Testis (tissue), 3 donors: ENCODE data around the gene JADE2. TPM values are rescaled to one million over a fixed set of nuclear protein-coding genes. Genes with fewer than 3 reads are reported as not detected.
A peak's percentile ranks its signal among the peaks of the same experiment; 100 is the strongest.

ENCODE experiments used
- DNase-seq: peaks from one replicate; pipeline ENCODE4 v3.0.0-alpha.2; 2019
- H3K27ac ChIP-seq, 2 donors: fragments of 200-600 bp; sonication (generic); one replicate each; pipeline ENCODE4 v1.5.1; 2019
- H3K27me3 ChIP-seq: fragments of 200-600 bp; sonication (generic); one replicate; pipeline ENCODE4 v1.5.1; 2019
- H3K36me3 ChIP-seq: fragments of 200-600 bp; sonication (generic); one replicate; pipeline ENCODE4 v1.5.1; 2017; ENCODE audit warnings: low read depth; ENCODE audit errors: missing control alignments
- H3K4me1 ChIP-seq: fragments of 200-600 bp; sonication (generic); one replicate; pipeline ENCODE4 v1.5.1; 2019
- H3K4me3 ChIP-seq, 2 donors: fragments of 200-600 bp; sonication (generic); one replicate each; pipeline ENCODE4 v1.5.1; 2017 to 2019
- H3K9me3 ChIP-seq: fragments of 200-600 bp; sonication (generic); one replicate; pipeline ENCODE4 v1.5.1; 2017
- POLR2A ChIP-seq: fragments of 450-650 bp; IDR thresholded peaks from one replicate; pipeline ENCODE4 v1.6.1; 2017; ENCODE audit warnings: antibody characterized with exemption, mild to moderate bottlenecking, moderate library complexity
- WGBS, 2 donors: methylation state at CpG; one replicate each; pipeline ENCODE4 v1.1.5; 2018; 5-methylcytosine and 5-hydroxymethylcytosine counted together
- intact Hi-C: fragments of 100-400 bp; cut with DNase I; formaldehyde crosslinking; loops from one replicate; pipeline ENCODE4 v1.15.1; 2023; ENCODE audit warnings: low total_unique reads
- polyA plus RNA-seq: library from polyadenylated mRNA; stranded (reverse); fragments of 350-450 nt; fragmentation: Illumina TruSeq; extraction: RNeasy Lipid Tissue Mini Kit (QIAGEN cat#74804); gene quantifications from one replicate; pipeline ENCODE4 v1.2.3, GENCODE V29; 2014; ENCODE audit warnings: low read depth, low replicate concordance; ENCODE audit not compliant: insufficient read depth
- total RNA-seq, 2 donors: library from RNA; depleted of rRNA; stranded (reverse); fragments of >200 nt; gene quantifications; one replicate each; pipeline ENCODE4 v1.2.3, GENCODE V29; 2016
- TF ChIP-seq, protein P1 (sequence below), 3 experiments: fragments of 450-650 bp in 2 of 3; fragments of 200-600 bp in 1 of 3; sonication (generic) in 1 of 3; IDR thresholded peaks; one replicate each; pipeline ENCODE4 v1.5.1; 2016 to 2019; ENCODE audit warnings: antibody characterized with exemption in 3 of 3, mild to moderate bottlenecking in 2 of 3, moderate library complexity in 1 of 3

JADE2 gene
- total and polyA plus RNA-seq, 3 donors from 2014 or later: 26.0 to 67.2 (median 54.5) TPM

DNA sequence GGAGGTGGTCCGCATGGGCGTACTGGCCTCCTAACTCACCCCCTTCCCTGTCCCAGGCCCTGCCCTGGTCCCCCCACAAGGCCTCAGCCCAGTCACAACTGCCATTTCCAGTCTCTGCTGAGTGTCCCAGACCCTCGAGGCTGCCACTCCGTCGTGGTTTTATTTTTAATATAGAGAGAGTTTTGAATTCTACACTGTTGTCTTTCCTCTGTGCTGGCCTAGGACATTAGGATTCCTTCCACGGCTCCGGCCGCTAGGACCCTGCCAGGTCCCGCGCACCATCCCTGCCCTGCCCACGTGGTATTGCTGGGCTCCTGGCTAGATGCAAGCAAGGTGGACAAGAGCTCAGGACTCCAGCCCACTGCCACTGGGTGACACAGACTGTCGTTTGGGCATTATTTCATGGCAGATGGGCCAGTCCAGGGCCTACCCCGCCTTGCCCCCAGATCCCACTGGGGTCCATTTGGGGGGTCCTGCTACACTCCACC lies 53.9 kb downstream of the JADE2 start:
- TF ChIP-seq, protein P1, sequence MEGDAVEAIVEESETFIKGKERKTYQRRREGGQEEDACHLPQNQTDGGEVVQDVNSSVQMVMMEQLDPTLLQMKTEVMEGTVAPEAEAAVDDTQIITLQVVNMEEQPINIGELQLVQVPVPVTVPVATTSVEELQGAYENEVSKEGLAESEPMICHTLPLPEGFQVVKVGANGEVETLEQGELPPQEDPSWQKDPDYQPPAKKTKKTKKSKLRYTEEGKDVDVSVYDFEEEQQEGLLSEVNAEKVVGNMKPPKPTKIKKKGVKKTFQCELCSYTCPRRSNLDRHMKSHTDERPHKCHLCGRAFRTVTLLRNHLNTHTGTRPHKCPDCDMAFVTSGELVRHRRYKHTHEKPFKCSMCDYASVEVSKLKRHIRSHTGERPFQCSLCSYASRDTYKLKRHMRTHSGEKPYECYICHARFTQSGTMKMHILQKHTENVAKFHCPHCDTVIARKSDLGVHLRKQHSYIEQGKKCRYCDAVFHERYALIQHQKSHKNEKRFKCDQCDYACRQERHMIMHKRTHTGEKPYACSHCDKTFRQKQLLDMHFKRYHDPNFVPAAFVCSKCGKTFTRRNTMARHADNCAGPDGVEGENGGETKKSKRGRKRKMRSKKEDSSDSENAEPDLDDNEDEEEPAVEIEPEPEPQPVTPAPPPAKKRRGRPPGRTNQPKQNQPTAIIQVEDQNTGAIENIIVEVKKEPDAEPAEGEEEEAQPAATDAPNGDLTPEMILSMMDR (IDR thresholded peaks at IDR 0.05): no peak
- no peak for TF ChIP-seq POLR2A
- intact Hi-C loops: no loop called here
- Histone ChIP-seq H3K27ac (no peak overlapping the region), H3K4me1 (peaks cover 15% of the 10 kb centered on the region), H3K9me3 (no peaks in the 10 kb centered on the region), H3K4me3 (no peak overlapping the region), H3K27me3 (no peaks in the 10 kb centered on the region), H3K36me3 (no peaks in the 10 kb centered on the region)
- 88 to 90% methylated on average over 12 to 13 of the region's 13 CpGs for WGBS, 2 donors
- DNase-seq: no peak

DNA sequence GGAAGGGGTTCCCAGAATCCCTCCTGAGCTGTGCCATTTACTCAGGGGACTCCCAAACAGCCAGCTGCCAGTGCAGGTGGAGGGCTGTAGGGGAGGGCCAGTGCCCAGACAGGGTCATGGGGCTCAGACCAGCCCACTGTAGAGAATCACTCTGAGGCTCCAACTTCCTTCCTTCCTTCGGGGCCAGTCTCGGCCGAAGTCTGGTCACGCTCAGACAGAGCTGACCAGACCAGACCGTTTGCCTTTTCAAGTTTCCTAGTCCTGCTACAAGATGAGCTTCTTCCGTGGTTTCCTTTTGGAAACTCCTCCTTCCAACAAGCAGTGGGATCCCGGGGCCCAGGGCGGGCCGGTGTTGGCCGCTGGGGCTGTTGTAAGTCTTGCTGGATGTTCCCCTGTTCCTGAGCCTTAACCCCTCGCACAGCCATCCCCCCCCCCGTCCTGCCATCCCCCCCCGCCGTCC lies 54.6 kb downstream of the JADE2 start:
- no peaks in the 10 kb centered on the region for H3K27me3 ChIP-seq
- no peaks in the 10 kb centered on the region for H3K36me3 ChIP-seq
- H3K4me3 ChIP-seq: no peak overlapping the region
- H3K9me3 ChIP-seq: no peaks in the 10 kb centered on the region
- intact Hi-C loops: loop anchor here (10.0 kb wide), 1 partner anchor 275 kb away; no protein-coding TSS in a partner anchor
- H3K4me1 ChIP-seq: peaks cover 15% of the 10 kb centered on the region
- TF ChIP-seq, protein P1 (IDR thresholded peaks at IDR 0.05): no peak
- no peak for TF ChIP-seq POLR2A
- peak overlapping the region in 1 of 2 donors; percentile 52 for H3K27ac ChIP-seq
- 53 to 55% methylated on average over 13 to 14 of the region's 14 CpGs for WGBS, 2 donors
- DNase-seq: no peak

DNA sequence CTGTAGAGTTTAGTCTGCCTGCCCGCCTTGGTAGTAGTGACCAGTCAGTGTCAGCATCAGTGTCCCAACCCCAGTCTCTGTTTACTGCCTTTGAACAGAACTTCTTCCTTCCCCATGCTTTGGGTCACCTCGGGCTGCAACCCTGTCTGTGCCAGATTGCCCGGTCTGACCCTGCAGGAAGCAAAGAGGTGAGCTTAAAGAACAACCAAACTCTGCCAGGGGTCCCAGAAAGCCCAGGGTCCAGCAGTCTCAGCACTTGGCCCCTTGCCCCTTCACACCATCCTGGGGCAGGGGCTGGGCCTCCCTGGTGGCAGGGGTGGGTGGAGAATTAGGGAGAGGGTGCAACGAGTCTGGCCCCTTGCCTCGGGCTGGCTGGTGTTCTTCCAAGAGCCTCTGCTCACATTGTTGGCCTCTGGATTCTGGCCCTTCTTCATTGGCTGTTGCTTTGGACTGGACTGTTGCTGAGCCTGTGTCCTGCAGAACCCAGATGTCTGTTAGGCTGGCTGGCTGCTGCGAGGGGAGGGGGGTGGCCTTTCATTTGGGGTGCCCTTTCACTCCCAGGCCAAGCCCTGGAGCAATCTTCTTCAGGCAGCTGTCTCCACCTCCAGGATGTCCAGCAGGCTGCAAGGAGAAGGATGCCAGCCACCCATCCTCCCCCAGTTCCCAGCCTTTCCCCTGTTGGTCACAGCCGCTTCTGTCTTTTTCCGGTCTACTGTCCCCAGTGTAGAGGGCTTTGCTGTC lies 55.9 kb downstream of the JADE2 start:
- peak; percentile 47 for DNase-seq
- Histone ChIP-seq H3K27me3 (no peaks in the 10 kb centered on the region), H3K4me3 (no peak overlapping the region), H3K4me1 (peaks cover 15% of the 10 kb centered on the region), H3K9me3 (no peaks in the 10 kb centered on the region), H3K27ac (no peak overlapping the region), H3K36me3 (no peaks in the 10 kb centered on the region)
- no peak for TF ChIP-seq POLR2A
- TF ChIP-seq, protein P1 (IDR thresholded peaks at IDR 0.05): peak in 1 of 3 experiments; percentile 6
- intact Hi-C loops: loop anchor here (10.0 kb wide), 1 partner anchor 277 kb away; no protein-coding TSS in a partner anchor
- 44 to 53% methylated on average over 7 to 8 of the region's 8 CpGs for WGBS, 2 donors

DNA sequence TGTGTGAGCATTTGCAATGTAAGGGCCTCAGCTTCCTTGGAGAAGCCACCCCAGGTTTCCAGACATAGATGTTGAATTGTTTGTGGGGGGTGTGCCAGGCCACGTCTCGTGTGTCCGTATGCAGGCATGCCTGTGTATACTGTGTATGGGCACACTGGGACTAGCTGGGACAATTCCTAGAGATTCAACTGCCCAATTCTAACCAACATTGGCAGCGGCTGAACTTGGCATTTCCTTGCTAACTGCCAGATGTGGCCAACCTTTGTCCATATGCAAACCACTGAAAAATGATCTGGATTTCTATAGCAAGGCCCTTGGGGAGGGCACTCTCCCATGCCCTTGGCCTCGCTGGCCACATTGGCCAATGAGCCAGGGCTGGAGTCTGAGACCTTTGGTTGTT lies 56.8 kb downstream of the JADE2 start:
- Histone ChIP-seq H3K27ac (no peak overlapping the region), H3K9me3 (no peaks in the 10 kb centered on the region), H3K4me1 (peaks cover 18% of the 10 kb centered on the region), H3K36me3 (no peaks in the 10 kb centered on the region), H3K4me3 (no peak overlapping the region), H3K27me3 (no peaks in the 10 kb centered on the region)
- DNase-seq: no peak
- intact Hi-C loops: loop anchor here (10.0 kb wide), 1 partner anchor 277 kb away; no protein-coding TSS in a partner anchor
- TF ChIP-seq POLR2A: no peak
- TF ChIP-seq, protein P1 (IDR thresholded peaks at IDR 0.05): no peak
- WGBS, 2 donors: 74 to 78% methylated on average over 5 of the region's 5 CpGs
